Stimulated activated CD8-positive, alpha-beta memory T cell treated with anti-CD3 and anti-CD28 coated beads, Interleukin-7, amount 100 ng/mL, for 24 hours (primary cell): ENCODE data around the gene HBD.
"Not testable (repeated sequence)": the region's sequence is repeated elsewhere in the genome, so short reads cannot be mapped to it uniquely, and the experiment has no call there.

ENCODE experiments used
- DNase-seq: peaks from one replicate; pipeline ENCODE4 v3.0.0-alpha.2; 2020; ENCODE audit warnings: low read depth

The HBD gene

DNA sequence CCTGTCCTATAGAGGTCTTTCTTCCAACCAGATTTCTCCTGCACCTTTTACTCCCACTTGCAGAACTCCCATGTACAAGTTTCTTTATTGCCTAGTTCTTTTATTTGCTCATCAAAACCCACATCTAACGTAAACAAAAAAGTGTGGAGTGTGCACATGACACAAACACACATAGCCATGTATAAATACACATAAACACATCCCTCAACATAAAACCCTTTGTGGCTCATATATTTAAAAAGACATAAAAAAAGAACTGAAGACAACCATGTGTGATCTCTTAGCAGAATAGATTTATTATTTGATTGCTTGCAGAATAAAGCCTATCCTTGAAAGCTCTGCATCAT, 18.6 kb upstream of the HBD start:
- no peak for DNase-seq

DNA sequence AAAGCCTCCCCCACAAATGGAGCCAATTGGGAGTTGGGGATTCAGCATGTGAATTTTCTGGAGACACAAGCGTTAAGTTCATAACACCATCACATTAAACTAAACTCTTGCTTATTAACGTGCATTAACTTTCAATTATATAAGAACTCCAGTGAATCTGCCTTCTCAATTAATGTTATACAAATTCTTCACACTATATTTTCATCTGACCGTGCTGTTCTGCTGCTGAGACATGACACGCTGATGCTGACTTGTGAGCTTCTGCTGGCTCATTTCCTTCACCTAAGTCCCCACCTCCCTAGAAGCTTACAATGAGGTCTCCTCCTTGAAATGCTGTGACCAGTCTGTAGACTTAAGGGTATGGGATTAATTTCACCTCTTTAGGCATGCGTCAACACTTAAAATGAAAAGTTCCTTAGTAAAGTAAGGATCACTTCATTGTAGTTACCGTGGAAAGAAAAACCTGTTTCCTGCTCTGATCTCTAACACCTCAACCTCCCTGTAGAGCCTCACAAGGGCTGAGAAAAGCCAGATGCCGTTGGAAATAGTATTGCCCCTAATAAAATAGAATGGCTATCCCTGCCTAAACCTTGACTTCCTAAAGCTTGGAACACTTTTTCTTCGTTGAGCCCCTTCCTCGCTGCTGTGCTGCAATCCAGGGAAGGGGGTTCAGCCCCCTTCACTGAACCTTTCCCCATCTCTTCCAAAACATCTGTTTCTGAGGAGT, 18.1 kb upstream of the HBD start:
- no peak for DNase-seq

- DNase-seq, result no peak
These were observed 17.5 kb upstream of the HBD start for GRCh38 chr11:5251746-5252145.

DNA sequence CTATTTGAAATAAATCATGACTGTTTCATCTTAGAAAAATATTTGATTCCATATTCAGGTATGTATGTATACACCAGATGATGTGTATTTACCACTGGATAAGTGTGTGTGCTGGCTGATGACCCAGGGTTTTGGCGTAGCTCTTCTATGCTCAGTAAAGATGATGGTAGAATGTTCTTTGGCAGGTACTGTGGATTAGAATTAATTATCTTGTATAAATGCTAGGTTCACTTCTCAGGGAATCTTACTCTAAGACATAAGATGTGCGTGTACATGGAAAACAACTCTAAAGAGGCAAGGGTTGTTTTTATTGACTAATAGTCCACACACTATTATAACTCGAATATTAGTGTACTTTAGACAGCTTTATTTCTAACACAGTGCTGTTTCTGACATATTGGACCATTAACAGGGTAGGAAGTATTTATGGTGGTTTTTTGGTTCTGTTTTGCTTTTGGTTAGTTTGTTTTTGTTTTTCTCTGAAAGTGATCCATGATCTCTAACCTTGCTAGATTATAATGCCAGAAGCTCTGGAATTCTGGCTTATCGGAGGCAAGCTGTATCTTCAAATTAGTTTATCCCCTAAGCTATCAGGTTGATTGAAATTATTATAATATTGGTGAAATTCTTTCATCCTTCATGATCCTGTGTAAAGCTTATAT, 16.4 kb upstream of the HBD start:
- DNase-seq, result no peak

- DNase-seq, result not testable (repeated sequence)
These were observed 15.6 kb upstream of the HBD start, which contains the start of gene HBG1 for GRCh38 chr11:5249807-5250396. Gene HBG1 (minus strand): TSS chr11:5249857. CDS start chr11:5249804, 53 bp downstream.

GRCh38 chr11:5248498-5248897, 14.2 kb upstream of the HBD start:
- not testable (repeated sequence) for DNase-seq

GRCh38 chr11:5247472-5248192, 13.3 kb upstream of the HBD start:
- no peak for DNase-seq

DNA sequence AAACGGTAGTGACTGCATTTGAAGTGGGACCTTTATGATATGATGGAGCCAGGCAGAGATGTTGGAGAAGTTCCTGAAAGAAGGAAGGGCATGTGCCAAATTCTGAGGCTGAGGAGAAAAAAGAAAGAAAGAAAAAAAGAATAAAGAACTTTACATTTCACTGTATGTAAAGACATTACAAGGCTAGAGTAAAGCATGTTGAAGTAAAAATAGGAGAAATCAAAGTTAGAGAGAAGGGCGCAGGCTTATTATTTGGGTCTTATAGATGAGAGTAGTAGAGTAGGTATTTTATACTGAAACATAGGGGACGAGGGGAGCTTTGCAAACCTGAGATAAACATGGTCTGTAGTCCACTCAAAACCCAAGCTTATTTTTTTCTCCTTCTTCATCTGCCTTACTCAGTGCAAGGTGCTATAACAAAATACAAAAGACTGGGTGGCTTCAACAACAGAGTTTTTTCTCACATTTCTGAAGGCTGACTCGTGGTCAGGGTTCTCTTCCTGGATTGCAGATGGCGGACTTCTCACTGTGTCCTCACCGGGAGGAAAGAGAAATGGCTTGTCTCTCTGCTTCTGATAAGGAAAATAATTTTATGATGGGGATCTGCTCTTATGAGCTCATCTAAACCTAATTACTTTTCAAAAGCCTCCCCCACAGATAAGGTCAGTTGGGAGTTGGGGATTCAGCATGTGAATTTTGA, 12.6 kb upstream of the HBD start:
- no peak for DNase-seq

- DNase-seq, result no peak
These were observed 10.9 kb upstream of the HBD start for GRCh38 chr11:5245155-5245554.

- DNase-seq, result no peak
These were observed 9.5 kb upstream of the HBD start for GRCh38 chr11:5243816-5244180.

GRCh38 chr11:5242933-5243815, 8.9 kb upstream of the HBD start:
- no peak for DNase-seq

DNA sequence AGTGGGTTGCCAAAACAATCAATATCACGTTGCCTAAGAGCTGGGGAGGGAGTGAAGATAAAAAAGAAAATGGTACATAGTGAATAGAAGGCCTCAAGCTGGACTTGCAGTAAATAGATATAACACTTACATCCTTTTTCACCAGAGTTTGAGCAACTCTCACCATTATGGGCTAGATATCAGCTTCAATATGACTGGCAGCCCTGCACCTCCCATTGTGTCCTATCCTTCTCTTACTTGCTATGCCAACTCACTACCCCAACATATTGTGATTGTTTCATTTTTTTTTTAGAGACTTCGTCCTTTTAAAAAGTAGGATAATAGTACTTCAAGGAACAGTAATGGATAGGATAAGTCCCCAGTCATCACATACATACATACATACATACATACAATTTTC, 7.9 kb upstream of the HBD start:
- DNase-seq, result no peak

GRCh38 chr11:5241458-5241857, 7.2 kb upstream of the HBD start:
- no peak for DNase-seq

GRCh38 chr11:5240458-5240857, 6.2 kb upstream of the HBD start:
- DNase-seq, result no peak

DNA sequence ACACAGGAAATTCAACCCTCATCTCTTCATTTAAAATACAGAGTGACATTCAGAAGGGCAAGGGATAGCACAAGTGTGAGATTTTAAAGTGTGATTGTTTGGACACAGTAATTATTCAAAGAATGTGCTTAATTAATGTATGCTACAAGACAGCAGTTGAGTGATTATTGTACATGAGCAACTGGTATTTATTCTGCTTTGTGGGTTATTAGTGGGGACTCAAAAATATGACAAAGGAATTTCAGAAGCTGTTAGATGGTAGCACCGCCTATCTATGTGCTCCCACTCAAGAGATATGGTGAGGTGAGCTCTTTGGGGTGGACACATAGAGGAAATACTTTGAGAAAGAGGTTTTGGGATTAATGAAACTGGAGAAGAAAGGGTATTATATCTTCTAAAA, 5.8 kb upstream of the HBD start:
- DNase-seq, result no peak

DNA sequence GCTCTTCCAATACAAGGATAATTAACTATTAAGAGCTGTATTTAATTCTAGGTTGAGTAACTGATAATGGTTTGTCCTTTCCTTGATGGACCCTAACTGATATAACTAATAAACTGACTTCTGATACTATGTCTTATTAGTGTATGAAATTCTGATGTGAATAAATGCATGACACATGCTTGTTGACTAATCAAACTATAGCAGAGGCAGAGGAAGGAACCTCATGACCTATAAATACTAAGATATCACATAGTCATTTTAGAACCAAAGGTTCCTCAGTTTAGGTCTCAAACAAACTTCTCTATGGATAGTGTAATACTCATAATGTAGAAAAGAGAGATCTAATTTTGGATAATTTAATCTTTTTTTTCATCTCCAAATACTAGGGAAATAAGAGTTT, 4.8 kb upstream of the HBD start:
- no peak for DNase-seq

- no peak for DNase-seq
These were observed 4.2 kb upstream of the HBD start for GRCh38 chr11:5238486-5238885.

GRCh38 chr11:5237420-5237819, 3.1 kb upstream of the HBD start:
- no peak for DNase-seq

DNA sequence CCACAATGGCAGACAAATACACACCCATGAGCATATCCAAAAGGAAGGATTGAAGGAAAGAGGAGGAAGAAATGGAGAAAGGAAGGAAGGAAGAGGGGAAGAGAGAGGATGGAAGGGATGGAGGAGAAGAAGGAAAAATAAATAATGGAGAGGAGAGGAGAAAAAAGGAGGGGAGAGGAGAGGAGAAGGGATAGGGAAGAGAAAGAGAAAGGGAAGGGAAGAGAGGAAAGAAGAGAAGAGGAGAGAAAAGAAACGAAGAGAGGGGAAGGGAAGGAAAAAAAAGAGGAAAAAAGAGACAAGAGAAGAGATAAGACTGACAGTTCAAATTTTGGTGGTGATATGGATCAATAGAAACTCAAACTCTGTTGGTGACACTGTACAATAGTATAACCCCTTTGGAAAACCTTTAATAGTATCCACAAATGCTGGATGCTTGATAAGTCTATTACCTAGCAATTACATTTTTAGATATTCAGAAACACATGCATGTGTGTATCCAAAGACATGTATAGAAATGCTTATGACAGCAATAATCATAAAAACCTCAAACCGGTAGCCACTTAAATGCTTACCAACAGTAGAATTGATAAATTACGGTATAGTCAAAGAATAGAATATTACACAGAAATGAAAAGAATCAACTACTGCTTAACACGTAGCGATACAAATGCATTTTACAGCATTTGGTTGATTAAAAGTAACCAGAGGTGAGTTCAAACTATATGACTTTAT, 1.2 kb upstream of the HBD start:
- no peak for DNase-seq

GRCh38 chr11:5233307-5233706, 976 bp downstream of the HBD start:
- DNase-seq, result no peak

DNA sequence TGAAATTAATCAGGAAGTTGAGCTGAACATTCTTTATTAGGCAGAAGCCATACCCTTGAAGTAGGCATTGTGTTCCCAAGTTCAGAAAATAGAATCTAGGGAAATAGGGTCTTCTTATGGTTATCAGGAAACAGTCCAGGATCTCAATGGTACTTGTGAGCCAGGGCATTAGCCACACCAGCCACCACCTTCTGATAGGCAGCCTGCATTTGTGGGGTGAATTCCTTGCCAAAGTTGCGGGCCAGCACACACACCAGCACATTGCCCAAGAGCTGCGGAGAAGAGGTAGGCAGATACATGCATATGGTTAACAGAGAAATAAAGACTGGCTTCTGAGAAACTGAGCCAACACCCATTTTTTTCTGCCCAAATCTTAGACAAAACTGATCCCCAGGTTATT, 1.5 kb downstream of the HBD start:
- no peak for DNase-seq
